ENCODE results near the gene KDM8. TPM values are rescaled to one million over a fixed set of nuclear protein-coding genes. Genes with fewer than 3 reads are reported as not detected.

The KDM8 gene
- total RNA-seq, 1 donor from 2014 or later: 9.6 TPM

DNA sequence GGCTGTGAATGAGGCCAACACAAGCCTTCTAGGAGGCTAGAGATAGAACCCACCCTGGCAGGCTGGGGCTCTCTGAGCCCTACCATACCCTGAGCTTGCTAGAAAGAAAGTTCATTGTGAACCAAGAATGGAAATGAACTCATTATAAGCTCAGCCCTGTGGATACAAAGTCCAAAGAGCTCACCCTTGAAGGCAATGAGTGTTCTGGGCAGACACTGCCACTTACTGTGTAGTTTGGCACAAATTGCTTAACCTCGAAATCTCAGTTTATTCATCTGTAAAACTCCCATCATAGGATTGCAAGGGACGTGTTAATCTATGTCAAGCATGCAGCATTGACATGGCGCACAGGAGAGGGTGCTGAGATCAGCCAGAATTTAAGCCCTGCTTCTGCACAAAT is 5.5 kb downstream of the KDM8 start:
- Mint-ChIP-seq H3K9me3 (ENCODE audit: unreplicated experiment) (peaks cover 1% of the 10 kb centered on the region), H3K27me3 (ENCODE audit: unreplicated experiment) (peaks cover 3% of the 10 kb centered on the region), H3K27ac (ENCODE audit: unreplicated experiment) (no peak overlapping the region), H3K4me3 (ENCODE audit: unreplicated experiment) (no peak overlapping the region), H3K4me1 (ENCODE audit: low read depth, unreplicated experiment) (peaks cover 3% of the 10 kb centered on the region), H3K36me3 (ENCODE audit: unreplicated experiment) (no peaks in the 10 kb centered on the region)
- no peak for DNase-seq
- TF ChIP-seq, protein P1, sequence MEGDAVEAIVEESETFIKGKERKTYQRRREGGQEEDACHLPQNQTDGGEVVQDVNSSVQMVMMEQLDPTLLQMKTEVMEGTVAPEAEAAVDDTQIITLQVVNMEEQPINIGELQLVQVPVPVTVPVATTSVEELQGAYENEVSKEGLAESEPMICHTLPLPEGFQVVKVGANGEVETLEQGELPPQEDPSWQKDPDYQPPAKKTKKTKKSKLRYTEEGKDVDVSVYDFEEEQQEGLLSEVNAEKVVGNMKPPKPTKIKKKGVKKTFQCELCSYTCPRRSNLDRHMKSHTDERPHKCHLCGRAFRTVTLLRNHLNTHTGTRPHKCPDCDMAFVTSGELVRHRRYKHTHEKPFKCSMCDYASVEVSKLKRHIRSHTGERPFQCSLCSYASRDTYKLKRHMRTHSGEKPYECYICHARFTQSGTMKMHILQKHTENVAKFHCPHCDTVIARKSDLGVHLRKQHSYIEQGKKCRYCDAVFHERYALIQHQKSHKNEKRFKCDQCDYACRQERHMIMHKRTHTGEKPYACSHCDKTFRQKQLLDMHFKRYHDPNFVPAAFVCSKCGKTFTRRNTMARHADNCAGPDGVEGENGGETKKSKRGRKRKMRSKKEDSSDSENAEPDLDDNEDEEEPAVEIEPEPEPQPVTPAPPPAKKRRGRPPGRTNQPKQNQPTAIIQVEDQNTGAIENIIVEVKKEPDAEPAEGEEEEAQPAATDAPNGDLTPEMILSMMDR (IDR thresholded peaks at IDR 0.05; ENCODE audit: partially characterized antibody, unreplicated experiment): no peak

DNA sequence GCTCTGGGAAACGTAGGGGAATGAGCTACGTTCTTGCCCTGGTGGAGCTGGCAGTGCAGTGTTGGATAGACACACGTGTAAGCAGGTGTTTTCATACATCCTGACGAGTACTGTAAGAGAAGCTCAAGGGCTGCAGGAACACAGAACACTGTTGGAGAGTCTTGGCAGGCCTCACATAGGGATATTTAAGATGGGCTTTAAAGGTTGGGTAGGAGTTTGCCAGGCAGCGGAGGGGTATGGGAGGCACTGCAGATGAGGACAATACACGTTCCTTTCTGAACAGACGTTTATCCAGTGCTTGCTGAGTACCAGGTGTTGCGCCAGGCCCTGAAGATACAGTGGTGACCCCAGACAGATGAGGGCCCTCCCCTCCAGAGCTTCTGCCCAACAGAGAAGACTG is 6.3 kb downstream of the KDM8 start:
- H3K36me3 Mint-ChIP-seq (ENCODE audit: unreplicated experiment): no peaks in the 10 kb centered on the region
- TF ChIP-seq, protein P1 (IDR thresholded peaks at IDR 0.05; ENCODE audit: partially characterized antibody, unreplicated experiment): no peak
- no peaks in the 10 kb centered on the region for H3K9me3 Mint-ChIP-seq (ENCODE audit: unreplicated experiment)
- no peak overlapping the region for H3K27ac Mint-ChIP-seq (ENCODE audit: unreplicated experiment)
- peaks cover 2% of the 10 kb centered on the region for H3K27me3 Mint-ChIP-seq (ENCODE audit: unreplicated experiment)
- H3K4me3 Mint-ChIP-seq (ENCODE audit: unreplicated experiment): no peak overlapping the region
- no peak for DNase-seq
- H3K4me1 Mint-ChIP-seq (ENCODE audit: low read depth, unreplicated experiment): no peaks in the 10 kb centered on the region

DNA sequence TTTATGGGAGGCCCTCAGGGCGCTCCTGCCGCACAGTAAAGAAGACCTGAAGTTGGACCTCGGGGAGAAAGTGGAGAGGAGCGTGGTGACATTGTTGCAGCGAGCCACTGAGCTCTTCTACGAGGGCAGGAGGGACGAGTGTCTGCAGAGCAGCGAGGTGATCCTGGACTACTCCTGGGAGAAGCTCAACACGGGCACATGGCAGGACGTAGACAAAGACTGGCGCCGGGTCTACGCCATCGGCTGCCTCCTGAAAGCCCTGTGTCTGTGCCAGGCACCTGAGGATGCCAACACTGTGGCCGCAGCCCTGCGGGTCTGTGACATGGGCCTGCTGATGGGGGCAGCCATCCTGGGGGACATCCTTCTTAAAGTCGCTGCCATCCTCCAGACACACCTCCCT is 6.8 kb downstream of the KDM8 start:
- H3K27me3 Mint-ChIP-seq (ENCODE audit: unreplicated experiment): peaks cover 3% of the 10 kb centered on the region
- TF ChIP-seq, protein P1 (IDR thresholded peaks at IDR 0.05; ENCODE audit: partially characterized antibody, unreplicated experiment): no peak
- no peak overlapping the region for H3K4me3 Mint-ChIP-seq (ENCODE audit: unreplicated experiment)
- no peak for DNase-seq
- peaks cover 1% of the 10 kb centered on the region for H3K9me3 Mint-ChIP-seq (ENCODE audit: unreplicated experiment)
- no peaks in the 10 kb centered on the region for H3K4me1 Mint-ChIP-seq (ENCODE audit: low read depth, unreplicated experiment)
- peaks cover 4% of the 10 kb centered on the region for H3K36me3 Mint-ChIP-seq (ENCODE audit: unreplicated experiment)
- H3K27ac Mint-ChIP-seq (ENCODE audit: unreplicated experiment): no peak overlapping the region

DNA sequence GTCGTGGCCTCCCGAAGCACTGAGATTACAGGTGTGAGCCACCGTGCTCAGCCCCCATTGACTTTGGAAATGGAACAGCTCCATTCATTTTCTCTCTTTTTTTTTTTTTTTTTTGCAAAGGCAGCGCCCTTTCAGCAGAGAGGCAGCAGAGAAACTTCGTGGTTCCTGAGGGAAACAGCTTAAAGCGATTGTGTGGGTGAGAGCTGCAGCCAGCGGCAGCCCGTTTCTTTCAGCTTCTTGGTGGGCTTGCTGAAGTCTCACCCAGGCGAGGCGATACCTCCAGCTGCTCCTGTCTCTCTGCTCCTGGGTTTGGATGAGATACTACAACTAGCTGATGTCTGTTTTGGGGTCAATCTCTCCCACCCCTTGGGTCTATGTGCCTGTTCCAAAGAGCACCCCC is 7.7 kb downstream of the KDM8 start:
- H3K9me3 Mint-ChIP-seq (ENCODE audit: unreplicated experiment): peaks cover 7% of the 10 kb centered on the region
- H3K27me3 Mint-ChIP-seq (ENCODE audit: unreplicated experiment): peaks cover 8% of the 10 kb centered on the region
- no peak for DNase-seq
- H3K4me3 Mint-ChIP-seq (ENCODE audit: unreplicated experiment): no peak overlapping the region
- peaks cover 9% of the 10 kb centered on the region for H3K36me3 Mint-ChIP-seq (ENCODE audit: unreplicated experiment)
- TF ChIP-seq, protein P1 (IDR thresholded peaks at IDR 0.05; ENCODE audit: partially characterized antibody, unreplicated experiment): no peak
- H3K27ac Mint-ChIP-seq (ENCODE audit: unreplicated experiment): no peak overlapping the region
- H3K4me1 Mint-ChIP-seq (ENCODE audit: low read depth, unreplicated experiment): peaks cover 6% of the 10 kb centered on the region

DNA sequence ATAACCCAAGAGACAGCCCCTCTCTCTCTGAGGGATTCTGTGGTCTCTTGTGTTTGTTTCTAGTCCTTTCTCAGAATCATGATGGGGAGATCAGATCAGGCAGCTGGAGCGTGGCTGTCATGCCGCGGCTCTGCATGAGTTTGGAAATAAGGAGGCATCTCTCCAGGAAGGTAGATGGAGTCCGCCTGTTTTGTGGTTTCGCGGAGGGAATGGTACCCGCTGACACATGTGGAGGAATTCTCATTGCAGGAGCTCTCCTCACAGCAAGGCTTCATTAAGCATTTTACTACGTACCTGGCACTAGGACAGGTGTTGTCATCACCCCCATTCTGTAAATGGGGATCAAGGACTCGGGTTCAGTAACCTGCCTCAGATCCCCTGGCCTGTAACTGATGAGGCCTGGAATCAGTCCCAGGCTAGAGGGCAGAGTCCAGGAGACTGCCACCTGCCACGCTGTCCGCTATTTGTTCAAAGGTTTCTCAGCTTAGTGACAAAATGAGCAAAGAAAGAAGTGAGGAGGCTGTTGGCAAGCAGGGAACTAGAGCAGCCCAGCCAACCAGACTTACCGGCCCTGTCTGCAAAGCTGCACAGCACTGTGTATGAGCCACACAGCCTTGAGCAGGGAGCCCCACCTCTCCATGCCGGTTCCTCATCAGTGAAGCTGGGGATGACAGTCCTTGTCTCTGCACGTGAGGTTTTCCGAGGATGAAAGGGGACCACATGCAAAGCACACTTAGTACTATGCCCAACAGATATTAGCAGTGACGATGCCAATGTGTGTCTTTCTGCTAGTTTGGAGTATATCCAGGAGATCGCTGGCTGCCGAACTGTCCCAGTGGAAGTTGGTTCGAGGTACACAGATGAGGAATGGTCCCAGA is 11.0 kb downstream of the KDM8 start:
- Mint-ChIP-seq H3K27ac (ENCODE audit: unreplicated experiment) (no peak overlapping the region), H3K4me3 (ENCODE audit: unreplicated experiment) (no peak overlapping the region), H3K27me3 (ENCODE audit: unreplicated experiment) (peaks cover 10% of the 10 kb centered on the region), H3K36me3 (ENCODE audit: unreplicated experiment) (peaks cover 9% of the 10 kb centered on the region), H3K9me3 (ENCODE audit: unreplicated experiment) (peaks cover 7% of the 10 kb centered on the region), H3K4me1 (ENCODE audit: low read depth, unreplicated experiment) (peaks cover 16% of the 10 kb centered on the region)
- TF ChIP-seq, protein P1 (IDR thresholded peaks at IDR 0.05; ENCODE audit: partially characterized antibody, unreplicated experiment): no peak
- no peak for DNase-seq

Data from glutamatergic neuron (in vitro differentiated cells).